GM18868 (cell line): ENCODE measurements around the gene SNU13.
A peak's percentile ranks its signal among the peaks of the same experiment; 100 is the strongest.
"Not testable (repeated sequence)": the region's sequence is repeated elsewhere in the genome, so short reads cannot be mapped to it uniquely, and the experiment has no call there.

ENCODE experiments used
- ATAC-seq: cut with Tn5 transposase; IDR thresholded peaks from one replicate; pipeline ENCODE4 v1.9.1; 2021; ENCODE audit warnings: mild to moderate bottlenecking, moderate library complexity; ENCODE audit not compliant: unreplicated experiment

The SNU13 gene

DNA sequence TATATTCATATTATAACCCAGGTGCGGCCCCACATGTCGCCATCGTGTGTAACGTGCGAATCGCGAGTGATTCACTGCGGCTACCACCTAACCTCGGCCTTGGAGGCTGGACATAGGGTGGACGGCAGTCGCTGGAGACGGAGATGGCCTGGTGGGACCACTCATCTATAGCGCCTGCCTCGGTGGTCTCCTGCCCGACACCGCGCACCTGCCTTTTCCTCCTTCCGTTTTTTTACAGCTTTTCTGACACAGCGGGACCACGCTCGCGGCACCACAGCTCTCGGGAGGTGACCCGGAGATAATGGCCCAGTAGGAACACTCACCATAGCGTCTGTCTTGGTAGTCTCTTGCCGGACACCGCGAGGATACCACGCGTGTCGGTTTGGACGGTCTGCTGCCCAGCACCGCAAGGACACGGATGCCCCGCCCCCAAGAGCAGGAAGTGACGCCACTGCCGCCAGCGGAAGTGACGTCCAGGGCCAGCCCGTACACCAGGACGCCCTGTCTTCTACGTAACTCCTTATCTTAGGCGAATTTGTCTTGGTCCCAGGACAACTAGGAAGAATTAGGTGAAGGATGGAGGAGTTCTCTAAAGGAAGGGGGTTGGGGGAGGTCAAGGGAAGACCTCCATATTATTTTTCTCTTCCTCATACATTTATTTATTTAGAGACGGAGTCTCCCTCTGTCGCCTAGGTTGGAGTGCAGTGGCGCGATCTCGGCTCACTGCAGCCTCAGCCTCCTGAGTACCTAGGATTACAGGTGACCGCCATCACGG is 6.4 kb downstream of the SNU13 start:
- ATAC-seq = peak; percentile 48

DNA sequence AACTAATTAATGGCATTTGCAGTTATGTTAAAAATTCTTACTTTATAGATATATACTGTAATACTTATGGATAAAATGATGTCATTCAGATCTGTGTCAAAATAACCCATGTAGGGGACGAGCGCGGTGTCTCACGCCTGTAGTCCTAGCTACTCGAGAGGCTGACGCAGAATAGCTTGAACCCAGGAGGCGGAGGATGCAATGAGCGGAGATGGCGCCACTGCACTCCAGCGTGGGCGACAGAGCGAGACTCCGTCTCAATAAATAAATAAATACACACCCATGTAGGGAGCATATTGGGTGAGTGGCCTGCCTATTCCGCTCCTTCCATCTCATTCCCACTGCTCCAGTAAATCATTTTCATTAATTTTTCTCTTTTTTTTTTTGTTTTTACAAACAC is 7.1 kb downstream of the SNU13 start:
- ATAC-seq = no peak

- no peak for ATAC-seq
These were observed 12.5 kb downstream of the SNU13 start for GRCh38 chr22:41676134-41676533.

GRCh38 chr22:41674846-41675340 is 13.8 kb downstream of the SNU13 start:
- ATAC-seq = no peak

DNA sequence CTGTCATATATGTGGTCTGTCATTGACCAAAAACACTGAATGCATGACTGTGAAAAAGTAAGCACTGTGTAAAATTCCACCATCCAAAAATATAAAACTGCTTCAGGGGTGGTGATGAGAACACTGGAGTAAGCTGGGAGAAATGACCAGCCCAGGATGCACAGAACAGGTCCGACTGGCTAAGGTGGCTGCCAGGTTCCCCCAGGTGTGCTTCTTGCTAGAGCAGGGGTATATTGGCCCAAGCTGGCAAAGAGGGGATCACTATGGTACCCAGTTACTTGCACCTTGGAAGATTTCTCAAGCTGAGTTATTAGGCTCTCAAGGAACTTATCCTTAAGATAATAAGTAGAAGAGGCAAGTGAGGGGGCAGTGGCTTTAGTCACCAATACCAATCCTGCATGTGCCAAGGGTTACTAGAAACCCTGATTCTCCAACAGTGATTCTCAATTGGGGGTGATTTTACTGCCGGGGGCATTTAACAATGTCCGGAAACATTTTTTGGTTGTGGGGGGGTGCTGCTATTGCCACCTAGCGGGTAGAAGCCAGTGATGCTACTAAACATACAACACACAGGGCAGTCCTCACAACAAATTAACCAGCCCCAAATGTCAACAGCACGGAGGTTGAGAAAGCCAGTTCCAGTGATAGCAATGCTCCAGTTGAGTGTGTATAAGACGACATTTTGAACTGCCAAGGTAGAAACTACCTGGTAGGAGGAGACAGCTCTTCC is 15.7 kb downstream of the SNU13 start:
- ATAC-seq = no peak

DNA sequence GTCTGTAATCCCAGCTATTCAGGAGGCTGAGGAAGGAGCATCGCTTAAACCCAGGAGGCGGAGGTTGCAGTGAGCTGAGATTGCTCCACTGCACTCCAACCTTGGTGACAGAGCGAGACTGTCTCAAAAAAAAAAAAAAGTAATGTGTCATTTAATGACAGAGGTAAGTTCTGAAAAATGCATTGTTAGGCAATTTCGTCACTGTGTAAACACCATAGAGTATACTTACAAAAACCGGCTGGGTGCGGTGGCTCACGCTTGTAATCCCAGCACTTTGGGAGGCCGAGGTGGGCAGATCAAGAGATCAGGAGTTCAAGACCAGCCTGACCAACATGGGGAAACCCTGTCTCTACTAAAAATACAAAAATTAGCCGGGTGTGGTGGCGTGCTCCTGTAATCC is 16.6 kb downstream of the SNU13 start:
- ATAC-seq = not testable (repeated sequence)

DNA sequence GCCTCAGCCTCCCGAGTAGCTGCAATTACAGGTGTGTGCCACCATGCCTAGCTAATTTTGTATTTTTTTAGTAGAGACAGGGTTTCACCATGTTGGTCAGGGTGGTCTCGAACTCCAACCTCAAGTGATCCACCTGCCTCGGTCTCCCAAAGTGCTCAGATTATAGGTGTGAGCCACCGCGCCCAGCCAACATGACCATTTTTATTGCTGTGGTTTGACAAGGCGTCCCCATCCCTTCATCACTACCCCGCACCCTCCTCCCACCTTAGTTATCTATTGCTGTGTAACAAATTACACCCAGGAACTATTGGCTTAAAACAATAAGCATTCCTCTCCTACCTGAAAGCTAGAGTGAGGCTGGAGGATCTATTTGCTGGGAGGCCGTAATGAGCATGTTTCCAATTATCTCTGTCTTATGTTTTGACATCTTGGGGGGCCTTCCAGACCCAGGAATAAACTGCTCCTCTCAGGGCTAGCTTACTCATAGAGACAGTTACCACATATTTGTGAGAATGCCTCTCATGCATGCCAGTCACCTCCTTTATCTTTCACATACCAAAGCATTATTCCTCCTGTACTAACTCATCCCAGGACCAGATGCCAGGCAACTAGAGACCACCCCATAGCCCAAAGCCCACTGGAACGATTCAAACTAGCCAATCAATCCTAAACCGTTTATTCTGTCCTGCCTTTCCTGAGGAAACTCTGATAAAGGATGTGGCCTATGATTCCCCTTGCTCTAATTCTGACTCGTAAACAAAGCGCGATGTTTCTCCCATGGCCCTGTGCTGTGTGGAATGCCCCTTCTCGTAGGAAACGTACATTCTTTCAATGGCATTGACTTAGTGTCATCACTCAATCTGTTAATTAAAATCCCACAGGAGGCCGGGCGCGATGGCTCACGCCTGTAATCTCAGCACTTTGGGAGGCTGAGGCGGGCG is 19.4 kb downstream of the SNU13 start:
- ATAC-seq = no peak

DNA sequence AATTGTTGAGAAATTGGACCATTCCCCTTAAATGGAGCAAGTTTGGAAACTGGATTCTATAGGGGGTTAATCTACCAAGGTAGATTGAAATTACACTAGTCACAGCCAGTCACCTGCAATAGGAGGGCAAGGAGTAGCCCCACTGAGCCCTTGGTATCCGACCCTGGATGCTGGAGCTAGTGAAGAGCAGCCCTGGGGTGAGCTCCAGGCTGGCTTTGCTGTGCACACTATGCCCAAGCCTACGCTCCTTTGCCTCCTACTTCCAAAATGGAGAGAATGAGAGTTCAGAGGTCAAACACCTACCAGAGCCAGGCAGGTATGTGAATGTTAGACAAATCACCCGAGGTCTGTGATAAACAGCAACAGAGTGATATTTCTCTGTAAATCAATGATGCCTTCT is 23.7 kb downstream of the SNU13 start:
- no peak for ATAC-seq

DNA sequence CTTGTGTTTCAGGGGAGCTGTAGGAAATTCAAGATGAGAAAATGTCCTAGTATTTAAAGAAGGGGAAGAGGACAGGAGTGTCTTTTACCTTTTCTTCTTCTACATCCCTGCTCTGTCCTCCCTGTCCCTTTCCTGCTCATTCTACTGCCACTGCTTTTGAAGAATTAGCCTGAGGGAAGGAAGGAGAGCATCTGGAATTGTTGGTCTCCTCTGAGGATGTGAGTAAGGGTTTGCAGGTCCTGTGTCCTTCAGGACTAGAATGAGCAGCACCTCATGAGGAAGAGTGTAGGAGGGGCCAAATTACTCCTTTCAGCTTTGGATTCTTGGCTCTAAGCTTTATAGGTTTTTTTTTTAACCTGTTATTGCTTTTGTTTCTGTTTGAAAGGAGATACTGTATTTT is 24.2 kb downstream of the SNU13 start:
- no peak for ATAC-seq

- not testable (repeated sequence) for ATAC-seq
These were observed 25.1 kb downstream of the SNU13 start for GRCh38 chr22:41663594-41663993.

DNA sequence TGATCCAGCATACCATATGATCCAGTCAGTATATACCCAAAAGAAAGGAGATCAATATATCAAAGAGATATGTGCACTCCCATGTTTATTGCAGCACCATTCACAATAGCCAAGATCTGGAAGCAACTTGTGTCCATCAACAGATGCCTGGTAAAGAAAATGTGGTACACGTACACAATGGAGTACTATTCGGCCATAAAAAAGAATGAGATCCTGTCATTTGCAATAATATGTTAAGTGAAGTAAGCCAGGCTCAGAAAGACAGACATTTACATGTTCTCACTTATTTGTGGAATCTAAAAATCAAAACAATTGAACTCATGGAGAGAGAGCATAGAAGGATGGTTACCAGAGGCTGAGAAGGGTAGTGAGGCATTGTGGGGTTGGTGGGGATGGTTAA is 27.0 kb downstream of the SNU13 start:
- ATAC-seq = no peak

GRCh38 chr22:41661088-41661487 is 27.6 kb downstream of the SNU13 start:
- no peak for ATAC-seq

DNA sequence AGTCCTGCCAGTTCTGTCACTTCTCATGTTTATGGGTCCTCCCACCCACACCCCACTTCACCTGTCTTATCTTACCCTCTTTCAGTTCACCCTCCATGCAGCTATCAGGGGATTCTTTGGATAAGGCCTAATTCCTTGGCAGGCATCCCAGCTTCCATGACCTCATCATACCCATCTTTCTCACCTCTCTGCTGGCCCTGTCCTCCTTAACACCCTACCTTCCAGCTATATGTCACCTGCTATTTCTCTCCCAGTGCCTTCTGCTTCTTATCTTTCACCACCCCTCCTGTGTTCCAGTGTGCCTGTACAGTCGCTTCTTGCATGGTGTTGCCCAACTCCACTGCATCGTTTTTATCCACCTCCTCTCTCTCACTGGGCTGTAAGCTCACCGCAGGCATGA is 28.3 kb downstream of the SNU13 start:
- ATAC-seq = no peak

- no peak for ATAC-seq
These were observed 28.7 kb downstream of the SNU13 start for GRCh38 chr22:41659941-41660340.

DNA sequence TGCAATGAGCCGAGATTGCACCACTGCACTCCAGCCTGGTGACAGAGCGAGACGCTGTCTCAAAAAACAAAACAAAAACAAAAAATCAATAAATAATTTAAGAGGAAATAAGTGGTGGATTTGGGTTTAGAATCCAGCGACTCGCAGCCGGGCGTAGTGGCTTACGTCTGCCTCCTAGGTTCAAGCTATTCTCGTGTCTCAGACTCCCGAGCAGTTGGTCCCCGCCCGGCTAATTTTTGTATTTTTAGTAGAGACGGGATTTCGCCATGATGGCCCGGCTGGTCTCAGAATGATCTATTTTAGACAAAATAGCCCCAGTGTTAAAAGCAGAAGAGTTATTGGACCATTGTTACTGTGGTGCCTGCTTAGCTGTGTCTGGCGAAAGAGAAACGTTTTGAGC is 29.8 kb downstream of the SNU13 start:
- no peak for ATAC-seq

- ATAC-seq = no peak
These were observed 31.0 kb downstream of the SNU13 start for GRCh38 chr22:41657709-41658108.

GRCh38 chr22:41656556-41656955 is 32.1 kb downstream of the SNU13 start:
- ATAC-seq = no peak

DNA sequence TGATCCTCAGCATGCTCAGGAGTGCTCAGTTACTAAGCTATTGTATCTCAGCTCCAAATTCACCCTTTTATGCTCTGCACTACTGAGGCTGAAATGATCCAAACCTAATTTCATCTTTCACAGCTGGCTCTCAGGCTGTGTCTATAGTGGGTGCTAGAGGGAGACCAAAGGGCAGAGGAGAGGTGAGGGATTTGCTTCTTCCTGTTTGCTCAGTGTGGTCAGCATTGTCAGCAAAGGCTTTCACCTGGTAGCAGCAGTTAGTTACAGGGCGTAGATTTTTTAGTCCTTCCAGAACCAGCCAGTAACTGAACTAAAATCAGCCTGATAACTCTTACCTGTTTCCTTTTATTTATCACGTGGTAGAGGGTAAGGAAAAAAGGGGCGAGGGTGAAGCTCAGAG is 34.3 kb downstream of the SNU13 start:
- ATAC-seq = no peak

DNA sequence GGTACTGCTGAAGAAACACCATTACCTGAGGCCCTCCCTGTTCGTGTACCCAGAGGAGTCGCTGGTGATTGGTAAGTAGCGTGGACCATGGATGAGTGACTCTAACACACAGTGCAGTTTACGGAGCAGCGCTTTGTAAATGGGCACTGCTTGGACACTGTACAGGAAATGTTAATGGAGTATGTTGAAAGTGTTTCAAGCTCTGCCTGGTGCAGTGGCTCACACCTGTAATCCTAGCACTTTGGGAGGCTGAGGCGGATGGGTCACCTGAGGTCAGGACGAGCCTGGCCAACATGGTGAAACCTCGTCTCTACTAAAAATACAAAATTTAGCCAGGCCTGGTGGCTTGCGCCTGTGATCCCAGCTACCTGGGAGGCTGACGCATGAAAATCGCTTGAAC is 37.8 kb downstream of the SNU13 start:
- ATAC-seq = no peak

GRCh38 chr22:41650229-41650628 is 38.4 kb downstream of the SNU13 start:
- no peak for ATAC-seq

GRCh38 chr22:41648432-41648831 is 40.2 kb downstream of the SNU13 start:
- ATAC-seq = no peak
